Putamen (tissue), 1 donor: Measurements from ENCODE around the gene PAFAH1B2.
"Not testable (repeated sequence)": the region's sequence is repeated elsewhere in the genome, so short reads cannot be mapped to it uniquely, and the experiment has no call there.

Experiments
- DNase-seq: peaks from one replicate; pipeline ENCODE4 v3.0.0-alpha.2; 2016; ENCODE audit warnings: low spot score

Gene PAFAH1B2

GRCh38 chr11:117127171-117127901, 16.8 kb upstream of the PAFAH1B2 start:
- DNase-seq = peak; percentile 41

- DNase-seq = no peak
These were observed 15.8 kb upstream of the PAFAH1B2 start for GRCh38 chr11:117128289-117128688.

GRCh38 chr11:117130396-117130795, 13.7 kb upstream of the PAFAH1B2 start:
- not testable (repeated sequence) for DNase-seq

GRCh38 chr11:117130879-117131278, 13.2 kb upstream of the PAFAH1B2 start:
- no peak for DNase-seq

GRCh38 chr11:117134431-117134830, 9.7 kb upstream of the PAFAH1B2 start:
- no peak for DNase-seq

GRCh38 chr11:117134979-117135378, 9.1 kb upstream of the PAFAH1B2 start:
- not testable (repeated sequence) for DNase-seq

GRCh38 chr11:117137223-117138086, 6.6 kb upstream of the PAFAH1B2 start:
- not testable (repeated sequence) for DNase-seq

GRCh38 chr11:117143390-117143789, 697 bp upstream of the PAFAH1B2 start:
- peak; percentile 72 for DNase-seq

GRCh38 chr11:117144477-117145392, 648 bp downstream of the PAFAH1B2 start:
- DNase-seq = no peak

GRCh38 chr11:117145393-117145761, 1.3 kb downstream of the PAFAH1B2 start:
- no peak for DNase-seq

GRCh38 chr11:117146521-117146920, 2.4 kb downstream of the PAFAH1B2 start:
- no peak for DNase-seq

- no peak for DNase-seq
These were observed 8.0 kb downstream of the PAFAH1B2 start for GRCh38 chr11:117152066-117152465.

- no peak for DNase-seq
These were observed 10.4 kb downstream of the PAFAH1B2 start for GRCh38 chr11:117154468-117154867.

- no peak for DNase-seq
These were observed 13.4 kb downstream of the PAFAH1B2 start for GRCh38 chr11:117157507-117157906.

GRCh38 chr11:117159892-117160291, 15.8 kb downstream of the PAFAH1B2 start:
- no peak for DNase-seq

GRCh38 chr11:117160826-117161225, 16.7 kb downstream of the PAFAH1B2 start:
- DNase-seq = no peak

GRCh38 chr11:117166491-117166890, 22.4 kb downstream of the PAFAH1B2 start:
- DNase-seq = no peak

- DNase-seq = no peak
These were observed 25.6 kb downstream of the PAFAH1B2 start for GRCh38 chr11:117169736-117170135.

GRCh38 chr11:117170210-117170609, 26.1 kb downstream of the PAFAH1B2 start:
- DNase-seq = no peak

- DNase-seq = no peak
These were observed 26.9 kb downstream of the PAFAH1B2 start for GRCh38 chr11:117171007-117171403.

- no peak for DNase-seq
These were observed 27.4 kb downstream of the PAFAH1B2 start for GRCh38 chr11:117171404-117172061.
